Mesenchymal stem cell (in vitro differentiated cells and primary cell): ENCODE results near the gene TMEM61.

Experiments
- DNase-seq: peaks from one replicate; pipeline ENCODE4 v3.0.0-alpha.2; 2013
- H2AFZ ChIP-seq: one replicate; pipeline ENCODE4 v1.6.1; 2013; ENCODE audit warnings: low read depth, mild to moderate bottlenecking, control low read depth, inconsistent platforms, low read length, moderate library complexity
- H2AK5ac ChIP-seq: 2 replicates; pipeline ENCODE4 v1.6.1; 2013; ENCODE audit warnings: low read length, moderate library complexity, mild to moderate bottlenecking, inconsistent platforms; ENCODE audit not compliant: severe bottlenecking
- H2BK120ac ChIP-seq: one replicate; pipeline ENCODE4 v1.6.1; 2013; ENCODE audit warnings: low read depth, mild to moderate bottlenecking, inconsistent platforms, low read length, moderate library complexity
- H2BK12ac ChIP-seq, 2 experiments: one replicate each; pipeline ENCODE4 v1.6.1; 2013; ENCODE audit warnings: inconsistent platforms in 2 of 2, low read length in 2 of 2, mild to moderate bottlenecking in 2 of 2, moderate library complexity in 2 of 2, control low read depth in 1 of 2
- H2BK15ac ChIP-seq: one replicate; pipeline ENCODE4 v1.6.1; 2013; ENCODE audit warnings: mild to moderate bottlenecking, low read depth, inconsistent platforms; ENCODE audit not compliant: poor library complexity, severe bottlenecking
- H2BK5ac ChIP-seq: 2 replicates; pipeline ENCODE4 v1.6.1; 2013; ENCODE audit warnings: low read depth, mild to moderate bottlenecking, low read length, control low read depth, inconsistent platforms; ENCODE audit not compliant: poor library complexity, severe bottlenecking
- H3K14ac ChIP-seq, 2 experiments: one replicate each; pipeline ENCODE4 v1.6.1; 2013; ENCODE audit warnings: inconsistent platforms in 2 of 2, low read length in 2 of 2, control low read depth in 1 of 2, mild to moderate bottlenecking in 1 of 2, moderate library complexity in 1 of 2
- H3K18ac ChIP-seq, 2 experiments: one replicate each; pipeline ENCODE4 v1.6.1; 2013; ENCODE audit warnings: inconsistent platforms in 2 of 2, low read length in 2 of 2, control low read depth in 1 of 2, low read depth in 1 of 2, mild to moderate bottlenecking in 1 of 2
- H3K23ac ChIP-seq, 2 experiments: one replicate each; pipeline ENCODE4 v1.6.1; 2013; ENCODE audit warnings: inconsistent platforms in 2 of 2, low read length in 2 of 2, mild to moderate bottlenecking in 2 of 2, moderate library complexity in 2 of 2, control low read depth in 1 of 2
- H3K27ac ChIP-seq: 2 replicates; pipeline ENCODE4 v1.5.1; 2013; ENCODE audit warnings: mild to moderate bottlenecking, moderate library complexity, low read length, control low read depth, inconsistent platforms; ENCODE audit not compliant: poor library complexity, severe bottlenecking
- H3K27me3 ChIP-seq, 2 experiments: 2 replicates each; pipeline versions ENCODE4 v1.6.1 to v1.7.0; 2013; ENCODE audit warnings: low read length in 2 of 2, mild to moderate bottlenecking in 2 of 2, moderate library complexity in 2 of 2, control low read depth in 1 of 2, inconsistent platforms in 1 of 2; ENCODE audit not compliant: control insufficient read depth in 1 of 2, insufficient read depth in 1 of 2
- H3K36me3 ChIP-seq, 2 experiments: 2 replicates each; pipeline versions ENCODE4 v1.6.1 to v1.7.0; 2013; ENCODE audit warnings: low read length in 2 of 2, control low read depth in 1 of 2, inconsistent platforms in 1 of 2, low read depth in 1 of 2, mild to moderate bottlenecking in 1 of 2; ENCODE audit not compliant: insufficient read depth in 2 of 2, control insufficient read depth in 1 of 2
- H3K4ac ChIP-seq, 2 experiments: one replicate each; pipeline ENCODE4 v1.6.1; 2013; ENCODE audit warnings: inconsistent platforms in 2 of 2, low read length in 2 of 2, mild to moderate bottlenecking in 2 of 2, moderate library complexity in 2 of 2, control low read depth in 1 of 2, low read depth in 1 of 2
- H3K4me1 ChIP-seq: 2 replicates; pipeline ENCODE4 v1.6.1; 2013; ENCODE audit warnings: low read depth, low read length, control low read depth; ENCODE audit not compliant: control insufficient read depth, insufficient read depth
- H3K4me2 ChIP-seq: 2 replicates; pipeline ENCODE4 v1.6.1; 2013; ENCODE audit warnings: low read length, mild to moderate bottlenecking, inconsistent platforms; ENCODE audit not compliant: poor library complexity, severe bottlenecking
- H3K4me3 ChIP-seq, 2 experiments: 2 replicates each; pipeline versions ENCODE4 v1.5.1 to v1.7.0; 2013; ENCODE audit warnings: low read length in 2 of 2, mild to moderate bottlenecking in 2 of 2, control low read depth in 1 of 2, low read depth in 1 of 2; ENCODE audit not compliant: insufficient read depth in 1 of 2
- H3K79me1 ChIP-seq: replicated peaks from 2 replicates; pipeline ENCODE4 v1.6.1; 2013; ENCODE audit warnings: mild to moderate bottlenecking, control low read depth, low read length, inconsistent platforms; ENCODE audit not compliant: poor library complexity, severe bottlenecking
- H3K9ac ChIP-seq: 2 replicates; pipeline ENCODE4 v1.7.0; 2013; ENCODE audit warnings: mild to moderate bottlenecking, low read length, moderate library complexity
- H3K9me3 ChIP-seq: 2 replicates; pipeline ENCODE4 v1.7.0; 2013; ENCODE audit warnings: mild to moderate bottlenecking, low read length; ENCODE audit not compliant: control insufficient read depth
- H4K8ac ChIP-seq: one replicate; pipeline ENCODE4 v1.6.1; 2013; ENCODE audit warnings: inconsistent platforms, mild to moderate bottlenecking, low read length, moderate library complexity
- H4K91ac ChIP-seq: one replicate; pipeline ENCODE4 v1.6.1; 2013; ENCODE audit warnings: mild to moderate bottlenecking, low read length, inconsistent platforms
- WGBS: methylation state at CpG from one replicate; pipeline ENCODE4 v1.1.7; 2013; ENCODE audit warnings: mixed read lengths; 5-methylcytosine and 5-hydroxymethylcytosine counted together

Gene TMEM61

GRCh38 chr1:54987919-54988705 is 7.7 kb downstream of the TMEM61 start:
- 88% methylated on average over 8 of the region's 8 CpGs for WGBS

GRCh38 chr1:54988975-54989374 is 8.5 kb downstream of the TMEM61 start:
- Histone ChIP-seq H2BK12ac (no peak overlapping the region), H2BK120ac (no peak overlapping the region), H3K18ac (no peak overlapping the region), H3K14ac (no peak overlapping the region), H3K4ac (no peak overlapping the region), H2AFZ (no peak overlapping the region), H4K91ac (no peak overlapping the region), H2AK5ac (peak overlapping the region; percentile 60), H3K4me1 (peaks cover 13% of the 10 kb centered on the region), H2BK5ac (no peak overlapping the region), H3K27me3 (peaks cover 0 to 8% of the 10 kb centered on the region in 2 experiments), H3K27ac (no peak overlapping the region), H4K8ac (no peak overlapping the region), H3K9me3 (no peaks in the 10 kb centered on the region), H3K23ac (no peak overlapping the region), H3K79me1 (no peaks in the 10 kb centered on the region), H3K4me3 (no peak overlapping the region), H3K9ac (no peak overlapping the region), H3K36me3 (peaks cover 0 to 4% of the 10 kb centered on the region in 2 experiments), H2BK15ac (no peak overlapping the region), H3K4me2 (no peak overlapping the region)
- no peak for DNase-seq
- 96% methylated on average over 4 of the region's 4 CpGs for WGBS

More at GRCh38 chr1:54987919-54988705, 7.7 kb downstream of the TMEM61 start:
- Histone ChIP-seq H3K27ac (no peak overlapping the region), H2BK15ac (peak overlapping the region; percentile 41), H3K9me3 (no peaks in the 10 kb centered on the region), H3K4me2 (no peak overlapping the region), H3K4ac (no peak overlapping the region), H3K23ac (no peak overlapping the region), H2BK120ac (no peak overlapping the region), H2BK5ac (no peak overlapping the region), H3K18ac (no peak overlapping the region), H3K27me3 (peaks cover 3 to 16% of the 10 kb centered on the region in 2 experiments), H3K14ac (peak overlapping the region in 1 of 2 experiments; percentile 2), H4K91ac (no peak overlapping the region), H3K4me3 (no peak overlapping the region), H3K36me3 (peaks cover 0 to 4% of the 10 kb centered on the region in 2 experiments), H2AK5ac (peak overlapping the region; percentile 17), H2BK12ac (no peak overlapping the region), H3K9ac (no peak overlapping the region), H4K8ac (no peak overlapping the region), H2AFZ (no peak overlapping the region), H3K4me1 (peaks cover 13% of the 10 kb centered on the region), H3K79me1 (no peaks in the 10 kb centered on the region)
- peak; percentile 14 for DNase-seq

- no peak overlapping the region for H3K9ac ChIP-seq
- H3K9me3 ChIP-seq = no peaks in the 10 kb centered on the region
- H2AK5ac ChIP-seq = peak overlapping the region; percentile 70
- no peak overlapping the region for H2BK12ac ChIP-seq
- peaks cover 0 to 4% of the 10 kb centered on the region in 2 experiments for H3K36me3 ChIP-seq
- no peak overlapping the region for H3K4me2 ChIP-seq
- H3K4me1 ChIP-seq = peaks cover 16% of the 10 kb centered on the region
- no peak overlapping the region for H2AFZ ChIP-seq
- peaks cover 0 to 5% of the 10 kb centered on the region in 2 experiments for H3K27me3 ChIP-seq
- H3K27ac ChIP-seq = no peak overlapping the region
- no peak overlapping the region for H3K23ac ChIP-seq
- H3K4ac ChIP-seq = no peak overlapping the region
- no peaks in the 10 kb centered on the region for H3K79me1 ChIP-seq
- no peak overlapping the region for H2BK120ac ChIP-seq
- H2BK15ac ChIP-seq = no peak overlapping the region
- no peak for DNase-seq
- H2BK5ac ChIP-seq = no peak overlapping the region
- H3K14ac ChIP-seq = peak overlapping the region in 1 of 2 experiments; percentile 31
- H4K8ac ChIP-seq = no peak overlapping the region
- 90% methylated on average over 8 of the region's 8 CpGs for WGBS
- no peak overlapping the region for H3K4me3 ChIP-seq
- no peak overlapping the region for H4K91ac ChIP-seq
- no peak overlapping the region for H3K18ac ChIP-seq
Measured at GRCh38 chr1:54989473-54989872, 9.0 kb downstream of the TMEM61 start.

- H3K4me3 ChIP-seq = no peak overlapping the region
- H2AFZ ChIP-seq = no peak overlapping the region
- H3K4ac ChIP-seq = no peak overlapping the region
- WGBS = 74% methylated on average over 11 of the region's 13 CpGs
- no peak overlapping the region for H4K8ac ChIP-seq
- peak overlapping the region in 1 of 2 experiments; percentile 27 for H3K14ac ChIP-seq
- no peak overlapping the region for H4K91ac ChIP-seq
- no peak overlapping the region for H3K18ac ChIP-seq
- no peaks in the 10 kb centered on the region for H3K79me1 ChIP-seq
- H2BK5ac ChIP-seq = no peak overlapping the region
- H3K9me3 ChIP-seq = no peaks in the 10 kb centered on the region
- no peak overlapping the region for H2AK5ac ChIP-seq
- no peak overlapping the region for H2BK12ac ChIP-seq
- H2BK15ac ChIP-seq = no peak overlapping the region
- peaks cover 4 to 9% of the 10 kb centered on the region in 2 experiments for H3K27me3 ChIP-seq
- H3K4me2 ChIP-seq = no peak overlapping the region
- H3K23ac ChIP-seq = no peak overlapping the region
- H3K36me3 ChIP-seq = peaks cover 0 to 4% of the 10 kb centered on the region in 2 experiments
- H3K4me1 ChIP-seq = peaks cover 16% of the 10 kb centered on the region
- H3K27ac ChIP-seq = no peak overlapping the region
- no peak overlapping the region for H2BK120ac ChIP-seq
- no peak overlapping the region for H3K9ac ChIP-seq
- no peak for DNase-seq
Measured at GRCh38 chr1:54989968-54990810, 9.8 kb downstream of the TMEM61 start.
